SH-SY5Y (cell line): Measurements from ENCODE around the gene HIVEP1.

Source experiments
- GATA2 ChIP-seq: IDR thresholded peaks from 2 replicates; pipeline ENCODE4 v1.6.1; 2011; ENCODE audit warnings: mild to moderate bottlenecking, low read depth, low read length
- GATA3 ChIP-seq: IDR thresholded peaks from 2 replicates; pipeline ENCODE4 v1.6.1; 2011; ENCODE audit warnings: low read depth, mild to moderate bottlenecking, low read length, moderate library complexity

DNA sequence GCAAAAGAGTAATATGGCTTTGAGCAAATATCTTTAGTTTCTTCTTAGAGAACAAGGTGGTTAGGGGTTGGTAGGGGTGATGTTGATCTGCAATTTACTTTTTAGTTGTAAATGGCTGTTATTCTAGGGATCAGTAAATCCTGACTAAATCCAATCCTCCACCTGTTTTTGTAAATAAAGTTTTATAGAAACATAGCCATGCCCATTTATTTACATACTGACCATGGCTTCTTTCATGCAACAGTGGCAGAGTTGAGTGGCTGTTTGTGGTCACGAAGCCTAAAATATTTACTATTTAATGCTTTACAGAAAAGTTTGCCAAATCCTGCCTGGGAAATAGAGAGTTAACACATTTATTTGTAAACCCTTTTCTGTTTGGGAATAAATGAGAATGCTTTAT is 14.7 kb downstream of the HIVEP1 start:
- no peak for TF ChIP-seq GATA2
- no peak for TF ChIP-seq GATA3
